Caco-2 (cell line): ENCODE results near the gene MAN1A1. TPM values are rescaled to one million over a fixed set of nuclear protein-coding genes. Genes with fewer than 3 reads are reported as not detected.
A peak's percentile ranks its signal among the peaks of the same experiment; 100 is the strongest.

Experiments used
- BruUV-seq: library from RNA; stranded (reverse); fragments of 400-500 nt; replicated peaks from 2 replicates; lab custom pipeline; 2021; lab: Mats Ljungman, UMichigan
- CTCF ChIA-PET: fragments of 300-600 bp; sonication (Branson Sonifier 250); formaldehyde crosslinking; loops from one replicate; lab custom pipeline; 2022; ENCODE audit warnings: antibody characterized with exemption; lab: Charles Lee
- POLR2A ChIA-PET: fragments of 300-600 bp; sonication (Branson Sonifier 250); formaldehyde crosslinking; loops from one replicate; lab custom pipeline; 2022; ENCODE audit warnings: antibody characterized with exemption; lab: Charles Lee
- DNase-seq, 2 experiments: peaks; one replicate each; pipeline versions ENCODE4 v3.0.0 to v3.0.0-alpha.2; 2020 to 2022
- H3K27me3 ChIP-seq: replicated peaks from 2 replicates; pipeline ENCODE4 v1.6.0; 2011; ENCODE audit warnings: low read length; ENCODE audit not compliant: control insufficient read depth, insufficient read depth
- H3K36me3 ChIP-seq: 2 replicates; pipeline ENCODE4 v1.5.1; 2011; ENCODE audit warnings: low read length; ENCODE audit not compliant: control insufficient read depth, insufficient read depth
- H3K4me1 ChIP-seq: fragments of 250-450 bp; sonication (Bioruptor Pico); 2 replicates; pipeline ENCODE4 v1.5.1; 2020; ENCODE audit warnings: mild to moderate bottlenecking
- H3K4me3 ChIP-seq: 2 replicates; pipeline ENCODE4 v1.5.1; 2011; ENCODE audit warnings: low read depth, mild to moderate bottlenecking, control low read depth, low read length
- H3K9me3 ChIP-seq: fragments of 250-450 bp; sonication (Bioruptor Pico); 2 replicates; pipeline ENCODE4 v1.5.1; 2020; ENCODE audit warnings: mild to moderate bottlenecking, moderate library complexity
- H3K27ac Mint-ChIP-seq: one replicate; pipeline ENCODE4 v1.8.0; 2022; ENCODE audit warnings: mixed read lengths; ENCODE audit not compliant: unreplicated experiment
- H3K27me3 Mint-ChIP-seq: one replicate; pipeline ENCODE4 v1.8.0; 2022; ENCODE audit warnings: mixed read lengths; ENCODE audit not compliant: insufficient read depth, unreplicated experiment
- H3K36me3 Mint-ChIP-seq: one replicate; pipeline ENCODE4 v1.8.0; 2022; ENCODE audit warnings: mild to moderate bottlenecking, mixed read lengths; ENCODE audit not compliant: insufficient read depth, unreplicated experiment
- H3K4me1 Mint-ChIP-seq: one replicate; pipeline ENCODE4 v1.8.0; 2022; ENCODE audit warnings: low read depth, mixed read lengths; ENCODE audit not compliant: unreplicated experiment
- H3K4me3 Mint-ChIP-seq: one replicate; pipeline ENCODE4 v1.8.0; 2022; ENCODE audit warnings: mild to moderate bottlenecking, moderate library complexity, mixed read lengths; ENCODE audit not compliant: unreplicated experiment
- H3K9me3 Mint-ChIP-seq: one replicate; pipeline ENCODE4 v1.8.0; 2022; ENCODE audit warnings: mixed read lengths; ENCODE audit not compliant: unreplicated experiment
- intact Hi-C: fragments of 100-400 bp; cut with micrococcal nuclease; formaldehyde crosslinking; loops from one replicate; pipeline ENCODE4 v1.10.0; 2022; ENCODE audit not compliant: unreplicated experiment
- total RNA-seq: library from RNA; stranded (reverse); gene quantifications from 2 replicates; pipeline ENCODE4 v1.2.3, GENCODE V29; 2022
- TF ChIP-seq, protein P1 (sequence below), 2 experiments: fragments of 200-600 bp in 1 of 2; IDR thresholded peaks; 1 replicate in 1 of 2; 2 replicates in 1 of 2; pipeline versions ENCODE4 v1.5.1 to v1.8.0; 2011 to 2022; ENCODE audit warnings: antibody characterized with exemption in 1 of 2, control low read depth in 1 of 2, inconsistent platforms in 1 of 2, low read depth in 1 of 2, low read length in 1 of 2, mild to moderate bottlenecking in 1 of 2, moderate library complexity in 1 of 2; ENCODE audit not compliant: insufficient read depth in 1 of 2, severe bottlenecking in 1 of 2, unreplicated experiment in 1 of 2

Gene MAN1A1
- total RNA-seq, 1 experiment from 2014 or later: 28.7 TPM

DNA sequence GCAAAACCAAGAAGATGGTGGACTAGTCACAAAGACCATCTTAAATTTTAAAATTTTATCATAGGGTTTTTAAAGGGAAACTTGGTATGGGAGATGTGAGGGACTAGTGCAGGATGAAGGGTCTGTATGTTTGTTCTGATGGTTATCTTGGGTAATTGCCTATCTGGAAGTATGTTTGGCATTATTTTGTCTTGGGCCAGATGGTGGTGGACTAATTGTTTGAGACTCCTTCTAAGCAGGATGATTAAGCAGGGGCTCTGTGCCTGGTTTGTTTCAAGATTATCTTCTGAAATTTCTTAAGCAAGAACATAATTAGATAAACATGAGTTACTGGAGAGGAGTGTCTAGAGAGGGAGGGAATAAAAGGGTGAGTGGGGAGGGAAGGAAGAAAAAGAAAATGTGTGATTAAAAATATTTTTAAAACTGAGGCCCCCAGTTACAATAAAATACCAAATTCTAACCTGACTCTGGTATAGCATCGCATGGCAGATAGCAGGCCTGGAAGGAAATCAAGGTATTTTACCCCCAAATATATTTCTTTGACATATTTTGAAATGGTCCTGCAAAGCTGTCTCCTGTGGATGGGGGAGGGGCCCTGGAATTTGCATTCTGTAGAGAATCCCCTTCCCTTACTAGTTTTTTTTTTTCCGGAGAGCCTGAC lies 221.2 kb downstream of the MAN1A1 start:
- Histone ChIP-seq H3K36me3 (no peaks in the 10 kb centered on the region), H3K27me3 (no peaks in the 10 kb centered on the region), H3K9me3 (no peaks in the 10 kb centered on the region), H3K4me1 (peaks cover 35% of the 10 kb centered on the region), H3K4me3 (no peak overlapping the region)
- no peak for DNase-seq
- BruUV-seq: no TSS peak
- ChIA-PET CTCF (interaction anchor here (0.6 to 1.3 kb wide), 4 partner anchors 9 to 82 kb away, joined by 3 to 5 read pairs (median 4); no protein-coding TSS in a partner anchor), POLR2A (no interaction called here)
- H3K4me3 Mint-ChIP-seq: no peak overlapping the region
- H3K36me3 Mint-ChIP-seq: no peaks in the 10 kb centered on the region
- peaks cover 34% of the 10 kb centered on the region for H3K4me1 Mint-ChIP-seq
- intact Hi-C loops: loop anchor here (5.0 kb wide), 1 partner anchor 599 kb away; no protein-coding TSS in a partner anchor
- no peaks in the 10 kb centered on the region for H3K27me3 Mint-ChIP-seq
- H3K27ac Mint-ChIP-seq: peak overlapping the region; percentile 50
- TF ChIP-seq, protein P1, sequence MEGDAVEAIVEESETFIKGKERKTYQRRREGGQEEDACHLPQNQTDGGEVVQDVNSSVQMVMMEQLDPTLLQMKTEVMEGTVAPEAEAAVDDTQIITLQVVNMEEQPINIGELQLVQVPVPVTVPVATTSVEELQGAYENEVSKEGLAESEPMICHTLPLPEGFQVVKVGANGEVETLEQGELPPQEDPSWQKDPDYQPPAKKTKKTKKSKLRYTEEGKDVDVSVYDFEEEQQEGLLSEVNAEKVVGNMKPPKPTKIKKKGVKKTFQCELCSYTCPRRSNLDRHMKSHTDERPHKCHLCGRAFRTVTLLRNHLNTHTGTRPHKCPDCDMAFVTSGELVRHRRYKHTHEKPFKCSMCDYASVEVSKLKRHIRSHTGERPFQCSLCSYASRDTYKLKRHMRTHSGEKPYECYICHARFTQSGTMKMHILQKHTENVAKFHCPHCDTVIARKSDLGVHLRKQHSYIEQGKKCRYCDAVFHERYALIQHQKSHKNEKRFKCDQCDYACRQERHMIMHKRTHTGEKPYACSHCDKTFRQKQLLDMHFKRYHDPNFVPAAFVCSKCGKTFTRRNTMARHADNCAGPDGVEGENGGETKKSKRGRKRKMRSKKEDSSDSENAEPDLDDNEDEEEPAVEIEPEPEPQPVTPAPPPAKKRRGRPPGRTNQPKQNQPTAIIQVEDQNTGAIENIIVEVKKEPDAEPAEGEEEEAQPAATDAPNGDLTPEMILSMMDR (IDR thresholded peaks at IDR 0.05; ENCODE audit: insufficient read depth in 1 of 2, low read depth in 1 of 2, low read length in 1 of 2, severe bottlenecking in 1 of 2, unreplicated experiment in 1 of 2): no peak
- no peaks in the 10 kb centered on the region for H3K9me3 Mint-ChIP-seq

DNA sequence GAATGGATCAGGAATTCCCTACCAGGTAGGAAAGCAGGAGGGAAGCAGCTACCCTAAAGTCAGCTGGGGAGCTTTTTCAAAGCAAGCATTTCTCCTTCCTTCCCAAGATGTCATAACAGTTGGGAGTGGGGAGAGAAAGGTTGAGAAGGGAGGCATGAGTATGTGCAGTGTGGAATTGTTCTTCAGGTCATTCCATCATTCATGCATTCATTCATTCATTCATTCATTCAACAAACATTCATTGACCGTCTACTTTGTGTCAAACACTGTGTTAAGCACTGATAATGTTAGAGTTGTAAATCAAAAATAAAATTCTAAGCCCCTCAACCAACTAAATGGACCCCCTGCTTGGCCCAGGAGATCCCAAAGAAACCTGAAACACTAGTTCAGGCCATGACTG lies 221.9 kb downstream of the MAN1A1 start:
- H3K9me3 ChIP-seq: no peaks in the 10 kb centered on the region
- intact Hi-C loops: loop anchor here (5.0 kb wide), 1 partner anchor 600 kb away; no protein-coding TSS in a partner anchor
- TF ChIP-seq, protein P1 (IDR thresholded peaks at IDR 0.05; ENCODE audit: insufficient read depth in 1 of 2, low read depth in 1 of 2, low read length in 1 of 2, severe bottlenecking in 1 of 2, unreplicated experiment in 1 of 2): no peak
- POLR2A ChIA-PET: no interaction called here
- H3K9me3 Mint-ChIP-seq: no peaks in the 10 kb centered on the region
- CTCF ChIA-PET: no interaction called here
- DNase-seq: no peak
- no peaks in the 10 kb centered on the region for H3K27me3 Mint-ChIP-seq
- peak overlapping the region; percentile 50 for H3K27ac Mint-ChIP-seq
- no peaks in the 10 kb centered on the region for H3K36me3 Mint-ChIP-seq
- no peak overlapping the region for H3K4me3 ChIP-seq
- no peaks in the 10 kb centered on the region for H3K27me3 ChIP-seq
- no TSS peak for BruUV-seq
- H3K4me1 ChIP-seq: peaks cover 35% of the 10 kb centered on the region
- H3K4me1 Mint-ChIP-seq: peaks cover 34% of the 10 kb centered on the region
- no peaks in the 10 kb centered on the region for H3K36me3 ChIP-seq
- no peak overlapping the region for H3K4me3 Mint-ChIP-seq
